ENCODE measurements around the gene SEMA6A.

DNA sequence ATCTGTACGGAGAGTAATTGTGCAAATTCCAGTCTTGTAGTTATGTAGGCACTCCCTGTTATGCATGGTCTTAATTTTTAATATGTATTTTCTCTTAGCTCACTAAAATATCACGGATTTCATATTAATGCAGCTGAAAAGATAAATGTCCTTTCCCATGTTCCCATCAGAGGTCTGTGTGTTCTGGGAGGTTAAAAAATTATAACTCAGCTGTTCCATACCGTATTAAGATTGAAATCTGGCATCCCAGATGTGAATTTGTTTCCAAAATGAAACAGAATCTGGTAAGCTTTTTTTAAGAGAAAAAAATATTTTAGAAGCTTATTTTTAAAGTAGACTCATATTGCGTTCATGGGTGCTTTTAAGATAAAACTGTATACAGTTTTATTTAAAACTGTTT lies 44.3 kb downstream of the SEMA6A start:
- TF ChIP-seq EZH2 (IDR thresholded peaks at IDR 0.05; ENCODE audit: low read length, unreplicated experiment), result no peak
- TF ChIP-seq, protein P1, sequence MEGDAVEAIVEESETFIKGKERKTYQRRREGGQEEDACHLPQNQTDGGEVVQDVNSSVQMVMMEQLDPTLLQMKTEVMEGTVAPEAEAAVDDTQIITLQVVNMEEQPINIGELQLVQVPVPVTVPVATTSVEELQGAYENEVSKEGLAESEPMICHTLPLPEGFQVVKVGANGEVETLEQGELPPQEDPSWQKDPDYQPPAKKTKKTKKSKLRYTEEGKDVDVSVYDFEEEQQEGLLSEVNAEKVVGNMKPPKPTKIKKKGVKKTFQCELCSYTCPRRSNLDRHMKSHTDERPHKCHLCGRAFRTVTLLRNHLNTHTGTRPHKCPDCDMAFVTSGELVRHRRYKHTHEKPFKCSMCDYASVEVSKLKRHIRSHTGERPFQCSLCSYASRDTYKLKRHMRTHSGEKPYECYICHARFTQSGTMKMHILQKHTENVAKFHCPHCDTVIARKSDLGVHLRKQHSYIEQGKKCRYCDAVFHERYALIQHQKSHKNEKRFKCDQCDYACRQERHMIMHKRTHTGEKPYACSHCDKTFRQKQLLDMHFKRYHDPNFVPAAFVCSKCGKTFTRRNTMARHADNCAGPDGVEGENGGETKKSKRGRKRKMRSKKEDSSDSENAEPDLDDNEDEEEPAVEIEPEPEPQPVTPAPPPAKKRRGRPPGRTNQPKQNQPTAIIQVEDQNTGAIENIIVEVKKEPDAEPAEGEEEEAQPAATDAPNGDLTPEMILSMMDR (conservative IDR thresholded peaks at IDR 0.05; ENCODE audit: low read depth, low read length), result no peak
- no peak for TF ChIP-seq EZH2phosphoT487 (IDR thresholded peaks at IDR 0.05; ENCODE audit: borderline replicate concordance, low read length)

Data from PC-3 (cell line).